ENCODE measurements around the gene ALG12.

ALG12 gene

DNA sequence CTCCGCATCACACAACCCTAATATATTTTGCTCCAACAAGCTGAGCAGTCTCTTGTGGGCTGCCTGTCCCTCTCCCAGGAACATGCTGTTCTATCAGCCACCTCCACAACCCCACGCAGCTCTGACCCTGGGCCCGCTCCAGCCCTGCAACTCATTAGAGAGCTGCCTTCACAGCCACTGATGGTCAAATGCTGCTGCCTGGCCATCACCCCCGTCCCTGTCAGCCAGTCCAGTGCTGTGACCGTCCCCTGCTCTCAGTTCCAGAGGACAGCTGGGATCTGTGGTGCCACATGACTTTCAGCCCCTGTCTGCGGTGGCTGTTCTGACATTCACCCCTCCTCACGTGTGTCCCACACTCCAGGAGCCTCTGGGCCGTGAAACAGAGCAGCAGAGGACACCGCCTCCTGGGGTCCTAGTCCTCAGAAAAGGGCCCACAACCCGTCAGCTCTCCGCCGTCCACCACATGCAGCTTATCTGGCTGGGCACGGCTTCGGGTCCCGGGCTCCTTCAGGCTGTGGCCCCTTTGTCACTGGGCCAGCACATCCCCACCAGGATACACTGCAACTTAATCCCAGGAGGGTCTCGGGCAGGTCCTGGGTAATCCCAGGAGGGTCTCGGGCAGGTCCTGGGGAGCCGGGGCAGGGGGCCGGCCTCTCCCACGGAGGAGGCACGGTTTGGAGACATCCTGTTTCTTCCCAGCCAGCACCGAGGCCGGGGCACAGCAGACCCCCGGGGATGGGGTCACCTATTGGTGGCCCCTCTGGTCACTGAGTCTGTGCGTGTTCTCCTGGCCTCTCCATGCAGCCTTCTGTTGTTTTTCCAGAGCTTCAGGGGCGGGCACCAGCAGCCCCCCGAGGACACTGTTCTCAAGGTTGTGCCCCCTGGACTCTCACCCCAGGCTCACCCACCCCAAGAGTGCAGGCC is 15.3 kb upstream of the ALG12 start:
- Histone ChIP-seq H3K36me3 (ENCODE audit: control insufficient read depth in 1 of 2, insufficient read depth in 2 of 2, low read length in 2 of 2) (no peaks in the 10 kb centered on the region), H3K4me3 (ENCODE audit: low read depth in 1 of 2, low read length in 2 of 2) (peak overlapping the region in 1 of 2 donors; percentile 53), H3K9me3 (ENCODE audit: control insufficient read depth in 1 of 2, low read length in 2 of 2) (no peaks in the 10 kb centered on the region), H3K27me3 (ENCODE audit: low read depth, low read length) (no peaks in the 10 kb centered on the region), H3K4me1 (ENCODE audit: control insufficient read depth in 1 of 2, insufficient read depth in 2 of 2, low read length in 2 of 2) (peaks cover 0 to 32% of the 10 kb centered on the region in 2 donors), H3K27ac (ENCODE audit: low read length) (peak overlapping the region; percentile 67)

GRCh38 chr22:49930596-49931412 is 12.6 kb upstream of the ALG12 start:
- H3K4me1 ChIP-seq (ENCODE audit: control insufficient read depth in 1 of 2, insufficient read depth in 2 of 2, low read length in 2 of 2): peaks cover 0 to 15% of the 10 kb centered on the region in 2 donors
- H3K36me3 ChIP-seq (ENCODE audit: control insufficient read depth in 1 of 2, insufficient read depth in 2 of 2, low read length in 2 of 2): peaks cover 4 to 5% of the 10 kb centered on the region in 2 donors
- H3K4me3 ChIP-seq (ENCODE audit: low read depth in 1 of 2, low read length in 2 of 2): no peak overlapping the region
- no peaks in the 10 kb centered on the region for H3K27me3 ChIP-seq (ENCODE audit: low read depth, low read length)
- H3K27ac ChIP-seq (ENCODE audit: low read length): no peak overlapping the region
- no peaks in the 10 kb centered on the region for H3K9me3 ChIP-seq (ENCODE audit: control insufficient read depth in 1 of 2, low read length in 2 of 2)

DNA sequence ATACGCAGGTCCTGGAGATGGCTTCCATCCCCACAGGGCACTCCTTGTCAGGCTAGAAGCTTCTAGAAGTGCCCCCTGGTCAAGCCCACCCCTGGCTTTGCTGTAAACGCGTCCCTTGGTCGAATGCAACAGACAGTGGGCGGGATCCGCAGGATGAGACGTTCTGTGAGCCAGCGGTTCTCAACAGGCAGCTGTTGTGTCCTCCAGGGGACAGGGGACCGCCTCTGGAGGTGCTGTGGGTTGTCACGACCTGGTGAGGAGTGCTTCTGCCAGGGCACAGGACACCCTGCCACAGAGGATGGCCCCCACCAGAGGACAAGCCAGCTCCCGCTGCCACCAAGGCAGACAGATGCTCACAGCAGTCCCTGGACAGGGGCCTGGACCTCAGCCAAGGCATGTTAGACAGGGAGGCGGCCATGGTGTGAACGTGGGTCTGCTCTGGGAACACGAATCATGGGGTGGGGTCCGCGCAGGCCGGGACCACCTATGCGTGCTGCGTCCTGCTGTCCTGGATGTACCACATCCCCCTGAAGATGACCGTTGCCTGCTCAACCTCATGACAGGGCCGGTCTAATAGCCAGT is 11.8 kb upstream of the ALG12 start:
- Histone ChIP-seq H3K36me3 (ENCODE audit: control insufficient read depth in 1 of 2, insufficient read depth in 2 of 2, low read length in 2 of 2) (peaks cover 4 to 8% of the 10 kb centered on the region in 2 donors), H3K27ac (ENCODE audit: low read length) (no peak overlapping the region), H3K9me3 (ENCODE audit: control insufficient read depth in 1 of 2, low read length in 2 of 2) (no peaks in the 10 kb centered on the region), H3K27me3 (ENCODE audit: low read depth, low read length) (no peaks in the 10 kb centered on the region), H3K4me1 (ENCODE audit: control insufficient read depth in 1 of 2, insufficient read depth in 2 of 2, low read length in 2 of 2) (peaks cover 0 to 15% of the 10 kb centered on the region in 2 donors), H3K4me3 (ENCODE audit: low read depth in 1 of 2, low read length in 2 of 2) (no peak overlapping the region)

DNA sequence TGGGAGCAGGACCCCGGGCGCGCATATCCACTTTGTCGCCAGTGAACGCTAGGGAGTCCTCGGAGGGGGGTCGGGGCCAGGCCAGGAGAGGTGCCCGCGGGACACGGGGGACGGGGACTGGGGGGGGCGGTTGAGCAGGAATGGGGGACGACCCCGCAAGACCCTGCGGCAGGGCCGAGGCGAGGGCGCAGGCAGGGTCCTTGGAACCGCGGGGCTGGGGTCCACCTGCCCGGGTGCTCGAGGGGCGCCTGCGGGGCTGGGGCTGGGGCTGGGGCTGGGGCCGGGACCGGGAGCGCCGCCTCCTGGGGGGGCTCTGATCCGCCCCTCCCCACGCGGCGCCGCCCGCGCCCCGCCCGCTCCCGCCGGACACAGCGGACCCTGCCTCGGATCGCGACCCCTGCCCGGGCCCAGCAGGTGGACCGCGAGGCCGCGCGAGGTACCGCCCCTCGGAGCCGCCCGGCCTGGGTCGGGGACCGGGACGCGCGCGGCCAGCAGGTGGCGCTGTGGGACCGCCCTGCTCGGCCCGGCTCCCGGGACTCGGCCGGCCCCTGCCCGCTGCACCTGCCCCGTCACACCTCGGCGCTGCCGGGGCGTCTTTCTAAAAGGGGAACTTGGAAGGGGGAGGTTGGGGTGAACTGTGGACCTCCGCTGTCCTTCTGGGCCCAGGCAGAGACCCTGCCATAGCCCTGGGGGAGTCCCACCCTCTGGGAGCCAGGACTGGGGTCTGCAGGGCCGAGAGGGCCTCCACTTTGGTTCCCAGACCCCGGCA is 11.2 kb upstream of the ALG12 start:
- Histone ChIP-seq H3K36me3 (ENCODE audit: control insufficient read depth in 1 of 2, insufficient read depth in 2 of 2, low read length in 2 of 2) (peaks cover 4 to 8% of the 10 kb centered on the region in 2 donors), H3K4me1 (ENCODE audit: control insufficient read depth in 1 of 2, insufficient read depth in 2 of 2, low read length in 2 of 2) (peaks cover 0 to 11% of the 10 kb centered on the region in 2 donors), H3K4me3 (ENCODE audit: low read depth in 1 of 2, low read length in 2 of 2) (no peak overlapping the region), H3K27ac (ENCODE audit: low read length) (no peak overlapping the region), H3K27me3 (ENCODE audit: low read depth, low read length) (no peaks in the 10 kb centered on the region), H3K9me3 (ENCODE audit: control insufficient read depth in 1 of 2, low read length in 2 of 2) (no peaks in the 10 kb centered on the region)

DNA sequence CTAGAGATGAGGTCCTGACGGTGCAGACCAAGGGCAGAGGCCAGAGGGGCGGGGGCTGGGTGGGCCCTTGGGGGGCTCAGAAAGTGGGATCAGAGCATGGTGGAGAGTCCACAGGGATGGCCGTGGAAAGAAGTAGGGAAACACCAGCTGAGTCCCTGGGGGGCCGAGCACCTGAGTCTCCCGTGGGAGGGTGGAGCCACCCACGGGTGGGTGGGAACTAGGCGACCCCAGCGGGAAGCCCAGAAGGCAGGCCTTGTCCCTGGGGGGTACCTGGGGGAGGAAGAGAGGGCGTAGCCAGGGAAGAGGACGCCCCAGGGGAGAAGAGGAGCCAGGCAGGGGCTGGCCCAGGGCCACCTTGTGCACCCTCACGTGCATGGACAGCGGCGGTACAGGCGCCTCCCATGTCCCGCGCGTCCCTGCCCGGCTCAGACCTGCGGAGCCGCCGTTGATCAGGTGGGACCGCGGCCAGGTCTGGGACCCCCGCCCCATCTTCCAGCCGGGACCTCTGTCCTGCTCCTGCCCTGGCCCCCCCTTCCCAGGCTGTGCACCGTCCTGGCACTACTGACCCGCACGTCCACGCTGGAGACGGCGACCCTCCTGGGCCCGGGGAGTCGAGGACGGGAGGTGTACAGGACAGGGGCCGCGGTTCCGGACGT is 10.4 kb upstream of the ALG12 start:
- Histone ChIP-seq H3K4me1 (ENCODE audit: control insufficient read depth in 1 of 2, insufficient read depth in 2 of 2, low read length in 2 of 2) (peaks cover 0 to 11% of the 10 kb centered on the region in 2 donors), H3K36me3 (ENCODE audit: control insufficient read depth in 1 of 2, insufficient read depth in 2 of 2, low read length in 2 of 2) (peaks cover 4 to 8% of the 10 kb centered on the region in 2 donors), H3K27ac (ENCODE audit: low read length) (no peak overlapping the region), H3K4me3 (ENCODE audit: low read depth in 1 of 2, low read length in 2 of 2) (no peak overlapping the region), H3K9me3 (ENCODE audit: control insufficient read depth in 1 of 2, low read length in 2 of 2) (no peaks in the 10 kb centered on the region), H3K27me3 (ENCODE audit: low read depth, low read length) (no peaks in the 10 kb centered on the region)

DNA sequence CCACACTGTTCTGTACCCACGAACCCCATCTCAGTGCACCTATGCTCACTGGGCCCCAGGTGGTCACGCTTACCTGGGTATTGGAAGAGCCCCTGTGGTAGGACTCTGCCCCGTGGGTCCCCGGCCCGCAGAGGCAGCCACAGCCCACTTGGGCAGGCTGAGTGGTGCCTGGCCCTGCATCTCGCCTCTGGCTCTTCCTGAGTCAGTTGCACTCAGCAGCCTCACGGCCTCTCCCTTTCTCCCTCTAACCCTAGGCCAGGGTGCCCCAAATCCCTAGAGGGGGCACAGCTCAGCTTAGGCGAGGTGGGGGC is 9.9 kb upstream of the ALG12 start:
- H3K9me3 ChIP-seq (ENCODE audit: control insufficient read depth in 1 of 2, low read length in 2 of 2): no peaks in the 10 kb centered on the region
- H3K4me3 ChIP-seq (ENCODE audit: low read depth in 1 of 2, low read length in 2 of 2): no peak overlapping the region
- H3K36me3 ChIP-seq (ENCODE audit: control insufficient read depth in 1 of 2, insufficient read depth in 2 of 2, low read length in 2 of 2): peaks cover 4 to 8% of the 10 kb centered on the region in 2 donors
- H3K27me3 ChIP-seq (ENCODE audit: low read depth, low read length): no peaks in the 10 kb centered on the region
- H3K27ac ChIP-seq (ENCODE audit: low read length): no peak overlapping the region
- peaks cover 0 to 5% of the 10 kb centered on the region in 2 donors for H3K4me1 ChIP-seq (ENCODE audit: control insufficient read depth in 1 of 2, insufficient read depth in 2 of 2, low read length in 2 of 2)

DNA sequence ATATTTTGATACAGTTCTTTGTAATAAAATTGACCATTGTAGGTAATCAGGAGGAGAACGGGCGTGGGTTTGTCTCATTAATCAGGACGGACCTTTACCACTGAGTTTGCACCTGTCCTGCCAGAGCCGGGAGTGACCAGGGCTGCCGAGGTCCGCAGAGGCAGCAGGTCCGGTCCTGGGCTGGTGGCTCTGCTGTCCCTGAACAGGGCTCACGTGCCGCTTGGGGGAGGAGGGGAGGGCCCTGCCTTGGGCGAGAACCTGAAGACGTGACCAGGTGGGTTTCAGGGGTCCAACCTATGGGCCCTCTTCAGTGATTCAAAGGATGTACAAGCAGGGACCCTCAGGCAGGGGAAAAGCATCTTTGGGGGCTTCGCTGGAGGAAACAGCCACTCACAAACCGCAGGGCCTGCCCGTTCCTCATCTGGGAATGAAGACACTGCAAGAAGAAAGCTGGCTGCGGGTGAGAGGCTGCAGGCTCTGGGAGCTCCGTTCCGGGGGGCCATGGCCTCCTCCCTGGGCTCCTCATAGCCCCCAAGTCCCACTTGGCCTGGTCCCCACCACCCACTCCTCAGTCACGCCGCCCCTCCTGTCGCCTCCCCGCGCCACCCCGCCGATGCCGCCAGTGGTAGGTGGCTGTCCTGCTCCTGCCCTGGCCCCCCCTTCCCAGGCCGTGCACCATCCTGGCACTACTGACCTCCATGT is 9.4 kb upstream of the ALG12 start:
- Histone ChIP-seq H3K36me3 (ENCODE audit: control insufficient read depth in 1 of 2, insufficient read depth in 2 of 2, low read length in 2 of 2) (peaks cover 4 to 8% of the 10 kb centered on the region in 2 donors), H3K27me3 (ENCODE audit: low read depth, low read length) (no peaks in the 10 kb centered on the region), H3K9me3 (ENCODE audit: control insufficient read depth in 1 of 2, low read length in 2 of 2) (no peaks in the 10 kb centered on the region), H3K4me3 (ENCODE audit: low read depth in 1 of 2, low read length in 2 of 2) (no peak overlapping the region), H3K27ac (ENCODE audit: low read length) (no peak overlapping the region), H3K4me1 (ENCODE audit: control insufficient read depth in 1 of 2, insufficient read depth in 2 of 2, low read length in 2 of 2) (peaks cover 0 to 5% of the 10 kb centered on the region in 2 donors)

DNA sequence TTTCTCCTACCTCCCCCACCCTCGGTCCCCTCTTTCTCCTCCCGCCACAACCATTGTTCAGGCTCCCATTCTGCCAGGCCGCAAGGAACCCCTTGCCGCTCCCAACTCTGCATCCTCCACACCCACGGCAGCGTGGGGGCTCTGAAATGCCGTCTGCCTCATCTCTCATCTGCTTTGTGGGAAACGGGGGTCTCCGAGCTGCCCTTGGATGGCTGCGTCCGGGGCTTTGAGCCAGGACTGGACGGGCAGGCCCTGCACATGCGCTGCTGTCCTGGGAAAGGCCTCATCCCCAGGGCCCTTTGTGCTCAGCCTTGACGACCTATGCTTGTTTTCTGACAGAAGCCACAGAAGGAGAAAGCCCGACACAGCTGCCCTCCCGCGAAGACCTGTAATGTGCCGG is 8.7 kb upstream of the ALG12 start:
- Histone ChIP-seq H3K27ac (ENCODE audit: low read length) (no peak overlapping the region), H3K4me1 (ENCODE audit: control insufficient read depth in 1 of 2, insufficient read depth in 2 of 2, low read length in 2 of 2) (peaks cover 0 to 5% of the 10 kb centered on the region in 2 donors), H3K4me3 (ENCODE audit: low read depth in 1 of 2, low read length in 2 of 2) (no peak overlapping the region), H3K36me3 (ENCODE audit: control insufficient read depth in 1 of 2, insufficient read depth in 2 of 2, low read length in 2 of 2) (peaks cover 4 to 12% of the 10 kb centered on the region in 2 donors), H3K9me3 (ENCODE audit: control insufficient read depth in 1 of 2, low read length in 2 of 2) (no peaks in the 10 kb centered on the region), H3K27me3 (ENCODE audit: low read depth, low read length) (no peaks in the 10 kb centered on the region)

GRCh38 chr22:49925525-49926128 is 7.4 kb upstream of the ALG12 start:
- Histone ChIP-seq H3K4me3 (ENCODE audit: low read depth in 1 of 2, low read length in 2 of 2) (no peak overlapping the region), H3K27ac (ENCODE audit: low read length) (no peak overlapping the region), H3K9me3 (ENCODE audit: control insufficient read depth in 1 of 2, low read length in 2 of 2) (no peaks in the 10 kb centered on the region), H3K27me3 (ENCODE audit: low read depth, low read length) (no peaks in the 10 kb centered on the region), H3K36me3 (ENCODE audit: control insufficient read depth in 1 of 2, insufficient read depth in 2 of 2, low read length in 2 of 2) (peaks cover 4 to 19% of the 10 kb centered on the region in 2 donors), H3K4me1 (ENCODE audit: control insufficient read depth in 1 of 2, insufficient read depth in 2 of 2, low read length in 2 of 2) (peaks cover 0 to 5% of the 10 kb centered on the region in 2 donors)

Measured in muscle layer of duodenum (tissue), 2 donors.